Measurements from ENCODE around the gene CASZ1. TPM values are rescaled to one million over a fixed set of nuclear protein-coding genes. Genes with fewer than 3 reads are reported as not detected.

CASZ1 gene
- total and polyA plus RNA-seq, 2 donors from 2014 or later: 10.1 to 33.0 TPM

DNA sequence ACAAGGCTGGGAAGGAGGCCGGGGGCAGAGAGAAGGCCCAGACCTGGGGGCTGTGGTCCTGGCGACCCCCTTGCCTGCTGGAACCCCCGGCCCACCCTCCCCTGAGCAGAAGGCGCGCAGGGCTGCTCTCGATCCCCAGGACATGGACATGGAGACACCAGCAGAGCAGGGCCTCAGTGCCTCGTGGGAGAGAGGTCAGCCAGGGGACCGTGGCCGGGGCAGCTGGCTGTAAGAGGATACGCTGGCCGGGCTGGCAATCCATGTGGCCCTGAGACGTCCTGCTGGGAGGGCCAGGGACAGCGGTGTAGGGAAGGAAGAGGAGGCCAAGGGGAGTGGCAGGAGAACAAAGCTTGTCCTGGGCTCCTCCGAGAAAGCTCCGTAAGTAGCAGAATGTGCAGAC is 132.2 kb downstream of the CASZ1 start:
- Histone ChIP-seq H3K27ac (ENCODE audit: low read depth in 2 of 2, low read length in 2 of 2) (peak overlapping the region; percentile 32 to 67), H3K9ac (ENCODE audit: low read length in 3 of 3) (no peak overlapping the region), H3K36me3 (ENCODE audit: control insufficient read depth in 2 of 3, insufficient read depth in 3 of 3, low read length in 3 of 3) (peaks cover 0 to 6% (median 3%) of the 10 kb centered on the region in 3 donors), H3K9me3 (ENCODE audit: control insufficient read depth in 2 of 3, insufficient read depth in 1 of 3, low read length in 3 of 3) (peaks cover 0 to 5% (median 0%) of the 10 kb centered on the region in 3 donors), H3K27me3 (ENCODE audit: control insufficient read depth, insufficient read depth, low read length) (no peaks in the 10 kb centered on the region), H3K4me3 (ENCODE audit: low read length in 3 of 3) (no peak overlapping the region), H3K4me1 (ENCODE audit: control insufficient read depth in 2 of 3, insufficient read depth in 2 of 3, low read depth in 1 of 3, low read length in 3 of 3) (peaks cover 3 to 44% (median 26%) of the 10 kb centered on the region in 3 donors)
- peak in 4 of 5 donors; percentile 84 to 89 (median 87) for DNase-seq
- TF ChIP-seq, protein P1, sequence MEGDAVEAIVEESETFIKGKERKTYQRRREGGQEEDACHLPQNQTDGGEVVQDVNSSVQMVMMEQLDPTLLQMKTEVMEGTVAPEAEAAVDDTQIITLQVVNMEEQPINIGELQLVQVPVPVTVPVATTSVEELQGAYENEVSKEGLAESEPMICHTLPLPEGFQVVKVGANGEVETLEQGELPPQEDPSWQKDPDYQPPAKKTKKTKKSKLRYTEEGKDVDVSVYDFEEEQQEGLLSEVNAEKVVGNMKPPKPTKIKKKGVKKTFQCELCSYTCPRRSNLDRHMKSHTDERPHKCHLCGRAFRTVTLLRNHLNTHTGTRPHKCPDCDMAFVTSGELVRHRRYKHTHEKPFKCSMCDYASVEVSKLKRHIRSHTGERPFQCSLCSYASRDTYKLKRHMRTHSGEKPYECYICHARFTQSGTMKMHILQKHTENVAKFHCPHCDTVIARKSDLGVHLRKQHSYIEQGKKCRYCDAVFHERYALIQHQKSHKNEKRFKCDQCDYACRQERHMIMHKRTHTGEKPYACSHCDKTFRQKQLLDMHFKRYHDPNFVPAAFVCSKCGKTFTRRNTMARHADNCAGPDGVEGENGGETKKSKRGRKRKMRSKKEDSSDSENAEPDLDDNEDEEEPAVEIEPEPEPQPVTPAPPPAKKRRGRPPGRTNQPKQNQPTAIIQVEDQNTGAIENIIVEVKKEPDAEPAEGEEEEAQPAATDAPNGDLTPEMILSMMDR (IDR thresholded peaks at IDR 0.05; ENCODE audit: borderline replicate concordance, extremely low read depth, insufficient read depth): no peak
- intact Hi-C loops (cut with DNase I): no loop called here
- FAIRE-seq: no peak

DNA sequence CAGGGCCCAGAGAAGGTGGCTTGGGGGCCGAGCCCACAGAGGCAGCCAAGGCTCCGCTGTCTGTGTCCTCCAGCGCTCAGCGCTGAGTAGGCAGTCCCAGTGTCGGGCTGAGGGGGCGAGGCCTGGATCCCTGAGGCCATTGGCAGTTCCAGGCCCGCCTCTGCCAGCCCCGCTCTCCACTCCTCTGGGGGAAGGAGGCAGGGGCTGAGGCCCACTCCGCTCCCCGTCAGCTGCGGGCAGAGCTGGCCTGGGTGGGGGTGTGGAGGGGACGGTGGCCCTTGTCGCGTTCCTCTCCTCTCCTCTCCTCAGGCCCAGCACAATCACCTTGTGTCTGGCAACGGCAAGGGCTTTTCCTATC is 132.8 kb downstream of the CASZ1 start:
- H3K4me3 ChIP-seq (ENCODE audit: low read length in 3 of 3): no peak overlapping the region
- FAIRE-seq (no peak), DNase-seq (peak in 4 of 5 donors; percentile 86 to 90 (median 90))
- peaks cover 0 to 9% (median 3%) of the 10 kb centered on the region in 3 donors for H3K36me3 ChIP-seq (ENCODE audit: control insufficient read depth in 2 of 3, insufficient read depth in 3 of 3, low read length in 3 of 3)
- peaks cover 3 to 39% (median 20%) of the 10 kb centered on the region in 3 donors for H3K4me1 ChIP-seq (ENCODE audit: control insufficient read depth in 2 of 3, insufficient read depth in 2 of 3, low read depth in 1 of 3, low read length in 3 of 3)
- intact Hi-C loops (cut with DNase I): no loop called here
- TF ChIP-seq, protein P1 (IDR thresholded peaks at IDR 0.05; ENCODE audit: borderline replicate concordance, extremely low read depth, insufficient read depth): no peak
- H3K27me3 ChIP-seq (ENCODE audit: control insufficient read depth, insufficient read depth, low read length): no peaks in the 10 kb centered on the region
- H3K9me3 ChIP-seq (ENCODE audit: control insufficient read depth in 2 of 3, insufficient read depth in 1 of 3, low read length in 3 of 3): peaks cover 0 to 5% (median 0%) of the 10 kb centered on the region in 3 donors
- peak overlapping the region; percentile 32 to 67 for H3K27ac ChIP-seq (ENCODE audit: low read depth in 2 of 2, low read length in 2 of 2)
- peak overlapping the region in 1 of 3 donors; percentile 40 for H3K9ac ChIP-seq (ENCODE audit: low read length in 3 of 3)

DNA sequence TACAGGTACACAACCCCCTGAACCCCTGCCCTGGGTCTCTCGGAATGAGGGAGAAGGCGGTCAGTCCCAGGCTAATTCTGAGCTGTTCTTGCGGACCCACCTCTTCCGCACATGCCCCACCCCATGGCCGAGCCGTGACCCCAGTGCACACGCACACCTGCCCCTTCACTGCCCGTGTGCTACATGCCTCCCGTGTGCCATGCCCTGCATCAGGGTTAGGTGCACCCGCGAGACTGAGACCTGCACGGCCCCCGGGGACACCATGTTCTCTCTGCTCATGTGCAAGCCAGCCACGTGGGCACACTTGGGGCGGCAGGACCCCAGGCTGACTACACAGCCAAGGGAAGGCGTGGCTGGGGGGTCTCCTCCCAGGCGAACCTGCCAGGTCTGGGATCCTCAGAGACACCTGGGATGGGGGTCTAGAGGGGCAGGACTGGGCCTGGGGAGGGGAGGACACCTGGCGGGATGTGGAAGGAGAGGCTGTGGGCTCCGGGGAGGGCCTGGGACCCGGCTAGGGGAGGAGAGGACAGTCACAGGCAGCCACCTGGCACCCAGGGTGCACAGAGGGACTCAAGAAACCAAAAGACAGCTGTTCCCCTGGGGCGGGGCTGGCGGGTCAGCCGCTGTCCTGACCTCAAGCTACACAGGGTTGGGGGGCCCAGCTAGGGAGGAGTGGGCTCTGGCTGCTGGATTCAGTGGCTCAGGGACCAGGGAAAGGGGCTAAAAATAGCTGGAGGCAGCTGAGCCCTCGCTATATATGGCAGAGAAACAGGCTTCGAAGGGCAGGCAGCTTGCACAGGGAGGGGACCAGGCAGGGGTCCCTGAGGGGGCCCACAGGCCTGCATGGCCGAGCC is 133.4 kb downstream of the CASZ1 start:
- Histone ChIP-seq H3K27ac (ENCODE audit: low read depth in 2 of 2, low read length in 2 of 2) (peak overlapping the region in 1 of 2 donors; percentile 67), H3K4me3 (ENCODE audit: low read length in 3 of 3) (no peak overlapping the region), H3K4me1 (ENCODE audit: control insufficient read depth in 2 of 3, insufficient read depth in 2 of 3, low read depth in 1 of 3, low read length in 3 of 3) (peaks cover 3 to 34% (median 18%) of the 10 kb centered on the region in 3 donors), H3K36me3 (ENCODE audit: control insufficient read depth in 2 of 3, insufficient read depth in 3 of 3, low read length in 3 of 3) (peaks cover 0 to 9% (median 3%) of the 10 kb centered on the region in 3 donors), H3K9me3 (ENCODE audit: control insufficient read depth in 2 of 3, insufficient read depth in 1 of 3, low read length in 3 of 3) (peaks cover 0 to 5% (median 0%) of the 10 kb centered on the region in 3 donors), H3K27me3 (ENCODE audit: control insufficient read depth, insufficient read depth, low read length) (no peaks in the 10 kb centered on the region), H3K9ac (ENCODE audit: low read length in 3 of 3) (peak overlapping the region in 1 of 3 donors; percentile 40)
- DNase-seq (no peak), FAIRE-seq (no peak)
- TF ChIP-seq, protein P1 (IDR thresholded peaks at IDR 0.05; ENCODE audit: borderline replicate concordance, extremely low read depth, insufficient read depth): no peak
- intact Hi-C loops (cut with DNase I): no loop called here
